Left hindlimb (tissue), 1 donor: ENCODE results near the gene DAG1.

ENCODE experiments used
- DNase-seq: peaks from one replicate; pipeline ENCODE4 v3.0.0-alpha.2; 2018

Gene DAG1

GRCh38 chr3:49469936-49470713 lies at the start of gene DAG1:
TSS of gene DAG1 (plus strand) at chr3:49470267. CDS start at chr3:49510535, 40,268 bp downstream.
- DNase-seq, result peak; percentile 98

GRCh38 chr3:49421890-49422378 lies 48.1 kb upstream of the DAG1 start:
- no peak for DNase-seq

- peak; percentile 70 for DNase-seq
Observed at GRCh38 chr3:49422379-49423248, 47.5 kb upstream of the DAG1 start, which contains the start of gene AMT. TSS of gene AMT (minus strand) at chr3:49422473. CDS start at chr3:49422450, 23 bp downstream.

DNA sequence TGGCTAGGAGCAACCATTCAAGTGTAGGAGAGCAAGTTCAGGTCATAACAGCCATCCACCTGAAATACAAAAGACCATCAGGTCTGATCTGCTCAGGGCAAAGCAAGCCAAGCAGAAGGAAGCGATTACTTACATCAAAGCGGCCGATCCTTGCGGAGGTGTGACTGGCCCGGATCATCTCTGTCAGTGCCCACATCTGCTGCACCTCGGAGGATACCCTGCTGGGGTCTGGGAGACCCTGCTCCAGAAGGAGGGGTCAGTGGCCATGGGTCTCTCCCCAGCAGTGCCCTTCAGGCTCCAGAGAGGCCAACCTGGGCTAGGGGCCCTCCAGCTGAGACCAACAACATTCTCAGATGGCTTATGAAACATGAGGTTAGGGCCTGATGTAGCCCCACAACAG lies 45.3 kb upstream of the DAG1 start:
- DNase-seq, result no peak

GRCh38 chr3:49427586-49427985 lies 42.5 kb upstream of the DAG1 start:
- DNase-seq, result no peak

- DNase-seq, result no peak
Observed at GRCh38 chr3:49428752-49429080, 41.4 kb upstream of the DAG1 start.

- no peak for DNase-seq
Observed at GRCh38 chr3:49434731-49435130, 35.3 kb upstream of the DAG1 start.

GRCh38 chr3:49445391-49445790 lies 24.7 kb upstream of the DAG1 start:
- no peak for DNase-seq

DNA sequence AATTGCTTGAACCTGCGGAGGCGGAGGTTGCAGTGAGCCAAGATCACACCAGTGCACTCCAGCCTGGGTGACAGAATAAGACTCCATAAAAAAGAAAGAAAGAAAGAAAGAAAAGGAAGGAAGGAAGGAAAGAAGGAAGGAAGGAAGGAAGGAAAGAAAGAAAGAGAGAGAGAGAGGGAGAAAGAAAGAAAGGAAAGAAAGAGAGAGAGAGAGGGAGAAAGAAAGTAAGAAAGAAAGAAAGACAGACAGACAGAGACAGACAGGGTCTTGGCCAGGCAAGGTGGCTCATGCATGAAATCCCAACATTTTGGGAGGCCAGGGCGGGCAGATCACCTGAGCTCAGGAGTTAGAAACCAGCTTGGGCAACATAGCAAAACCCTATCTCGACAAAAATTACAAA lies 16.4 kb upstream of the DAG1 start:
- no peak for DNase-seq

DNA sequence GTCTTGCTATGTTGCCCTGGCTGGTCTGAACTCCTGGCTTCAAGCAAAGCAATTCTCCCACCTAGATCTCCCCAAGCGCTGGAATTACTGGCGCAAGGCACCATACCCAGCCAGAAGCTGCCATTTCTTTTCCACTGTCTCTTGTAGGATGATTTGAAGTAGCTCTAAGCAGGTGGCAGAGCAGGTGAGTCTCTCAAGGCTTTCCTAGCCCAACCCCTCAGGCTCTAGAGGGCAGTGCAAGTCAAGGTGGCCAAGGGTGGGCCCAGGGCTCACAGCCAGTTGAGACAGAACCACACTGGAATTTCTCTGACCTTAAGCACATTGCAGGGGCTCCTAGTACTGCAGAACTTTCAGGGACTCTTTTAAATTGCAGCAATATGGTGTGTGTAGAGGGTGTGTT lies 15.6 kb upstream of the DAG1 start:
- no peak for DNase-seq

- DNase-seq, result peak; percentile 45
Observed at GRCh38 chr3:49454898-49455681, 15.0 kb upstream of the DAG1 start.

- DNase-seq, result no peak
Observed at GRCh38 chr3:49456466-49456865, 13.6 kb upstream of the DAG1 start.

- DNase-seq, result no peak
Observed at GRCh38 chr3:49460188-49460890, 9.7 kb upstream of the DAG1 start.

GRCh38 chr3:49460956-49461355 lies 9.1 kb upstream of the DAG1 start:
- no peak for DNase-seq

DNA sequence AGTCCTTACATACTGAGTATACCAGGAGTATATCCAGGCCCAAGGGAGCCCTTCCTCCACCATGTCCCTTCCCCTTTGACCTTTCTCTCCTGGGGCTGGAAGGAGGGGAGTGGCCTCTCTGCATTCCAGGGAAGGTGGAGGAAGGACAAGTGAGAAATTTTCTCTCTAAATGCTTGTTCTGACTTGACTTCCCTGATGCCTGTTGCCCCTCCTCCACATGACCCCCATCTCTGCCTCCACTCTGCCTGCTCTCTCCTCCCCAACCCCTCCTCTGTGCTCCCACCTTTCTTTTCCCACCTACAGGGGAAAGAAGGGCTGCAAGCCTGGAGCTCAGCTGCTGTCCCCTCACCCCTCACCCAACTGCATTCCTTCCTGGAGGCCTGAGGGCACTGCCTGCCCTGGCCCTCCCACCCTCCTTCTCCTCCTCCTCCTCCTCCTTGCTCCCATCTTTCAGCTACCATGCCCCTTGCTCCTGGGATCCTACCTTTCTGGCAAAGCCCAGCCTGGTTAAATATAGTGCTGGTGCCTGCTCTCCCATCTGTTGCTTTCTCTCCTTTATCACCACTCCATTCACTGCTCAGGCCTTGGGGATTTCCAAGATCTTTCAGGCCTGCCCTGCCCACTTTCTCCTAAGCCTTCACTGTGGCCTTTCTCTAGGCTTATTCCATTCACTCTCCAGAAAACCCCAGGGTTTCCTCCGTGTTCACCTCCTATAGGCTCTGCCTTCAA lies 8.5 kb upstream of the DAG1 start:
- no peak for DNase-seq

GRCh38 chr3:49462222-49462621 lies 7.8 kb upstream of the DAG1 start:
- DNase-seq, result no peak

- DNase-seq, result peak; percentile 45
Observed at GRCh38 chr3:49465270-49466034, 4.6 kb upstream of the DAG1 start.

- no peak for DNase-seq
Observed at GRCh38 chr3:49466085-49466484, 4.0 kb upstream of the DAG1 start.

GRCh38 chr3:49469037-49469935 lies 781 bp upstream of the DAG1 start:
- peak; percentile 90 for DNase-seq
